ENCODE data around the gene ZNF433. TPM values are rescaled to one million over a fixed set of nuclear protein-coding genes. Genes with fewer than 3 reads are reported as not detected.

The ZNF433 gene
- total RNA-seq, 1 donor, result 5.1 TPM

- Histone ChIP-seq H4K20me1 (ENCODE audit: insufficient read depth, low read length) (no peaks in the 10 kb centered on the region), H3K4me2 (ENCODE audit: insufficient read depth, low read length) (peak overlapping the region; percentile 93), H3K36me3 (ENCODE audit: insufficient read depth, low read length) (no peaks in the 10 kb centered on the region), H3K9me3 (ENCODE audit: low read depth, low read length) (no peaks in the 10 kb centered on the region), H3K79me2 (ENCODE audit: insufficient read depth, low read length) (peaks cover 23% of the 10 kb centered on the region), H3K4me1 (ENCODE audit: insufficient read depth, low read length) (peaks cover 5% of the 10 kb centered on the region), H3K4me3 (ENCODE audit: insufficient read depth, low read length) (peak overlapping the region; percentile 96), H3K27me3 (ENCODE audit: insufficient read depth, low read length) (no peaks in the 10 kb centered on the region), H2AFZ (ENCODE audit: low read length) (no peak overlapping the region), H3K27ac (ENCODE audit: low read depth, low read length) (no peak overlapping the region)
- no peak for DNase-seq (ENCODE audit: insufficient read length, low spot score, missing footprints)
- TF ChIP-seq, protein P1, sequence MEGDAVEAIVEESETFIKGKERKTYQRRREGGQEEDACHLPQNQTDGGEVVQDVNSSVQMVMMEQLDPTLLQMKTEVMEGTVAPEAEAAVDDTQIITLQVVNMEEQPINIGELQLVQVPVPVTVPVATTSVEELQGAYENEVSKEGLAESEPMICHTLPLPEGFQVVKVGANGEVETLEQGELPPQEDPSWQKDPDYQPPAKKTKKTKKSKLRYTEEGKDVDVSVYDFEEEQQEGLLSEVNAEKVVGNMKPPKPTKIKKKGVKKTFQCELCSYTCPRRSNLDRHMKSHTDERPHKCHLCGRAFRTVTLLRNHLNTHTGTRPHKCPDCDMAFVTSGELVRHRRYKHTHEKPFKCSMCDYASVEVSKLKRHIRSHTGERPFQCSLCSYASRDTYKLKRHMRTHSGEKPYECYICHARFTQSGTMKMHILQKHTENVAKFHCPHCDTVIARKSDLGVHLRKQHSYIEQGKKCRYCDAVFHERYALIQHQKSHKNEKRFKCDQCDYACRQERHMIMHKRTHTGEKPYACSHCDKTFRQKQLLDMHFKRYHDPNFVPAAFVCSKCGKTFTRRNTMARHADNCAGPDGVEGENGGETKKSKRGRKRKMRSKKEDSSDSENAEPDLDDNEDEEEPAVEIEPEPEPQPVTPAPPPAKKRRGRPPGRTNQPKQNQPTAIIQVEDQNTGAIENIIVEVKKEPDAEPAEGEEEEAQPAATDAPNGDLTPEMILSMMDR (IDR thresholded peaks at IDR 0.05; ENCODE audit: extremely low read depth, low read depth, low read length), result no peak
Observed at GRCh38 chr19:11989112-11989456, 46.4 kb downstream of the ZNF433 start.

DNA sequence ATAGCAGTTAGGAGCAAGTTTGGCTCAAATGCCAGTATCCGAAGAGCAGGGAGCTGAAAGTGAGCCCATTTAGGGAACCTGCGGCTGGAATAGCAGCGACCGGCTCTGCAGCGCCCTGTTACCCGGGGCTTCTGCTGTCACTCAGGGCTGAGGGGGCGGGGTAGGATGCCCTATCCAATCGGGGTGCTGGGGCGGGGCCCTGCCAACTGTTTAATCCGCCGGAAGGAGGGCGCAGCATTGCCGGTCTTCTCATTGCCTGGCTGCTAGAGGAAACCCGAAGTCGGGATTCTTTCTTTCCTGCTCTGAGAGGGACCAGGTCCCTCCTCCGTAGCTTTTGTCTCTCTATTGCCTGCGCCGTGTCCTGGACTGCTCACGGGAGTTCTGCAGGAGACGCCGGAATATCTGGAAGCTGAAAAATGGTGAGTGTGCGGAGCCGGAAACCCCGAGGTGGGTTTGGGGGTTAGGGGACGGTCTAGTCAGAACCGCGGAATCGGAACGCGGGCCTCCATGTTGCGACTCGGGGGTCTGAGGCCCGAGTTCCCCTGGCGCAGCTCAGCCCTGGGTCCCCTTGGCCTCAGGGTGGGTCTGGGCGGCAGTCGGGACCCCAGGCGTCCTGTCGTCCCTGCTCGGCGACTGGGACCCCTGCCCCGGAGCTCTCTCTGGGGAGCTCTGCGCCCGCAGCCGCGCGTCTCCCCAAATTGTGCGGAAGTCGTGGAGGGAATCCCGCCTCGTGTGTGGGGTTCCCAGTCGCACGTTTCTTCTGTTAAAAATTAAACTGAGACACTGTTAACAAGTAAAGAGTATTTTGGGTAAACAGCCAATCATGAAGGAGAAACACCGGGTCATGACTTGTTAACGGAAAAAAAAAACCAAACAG lies 47.8 kb downstream of the ZNF433 start:
- no peaks in the 10 kb centered on the region for H3K27me3 ChIP-seq (ENCODE audit: insufficient read depth, low read length)
- peak overlapping the region; percentile 68 for H3K27ac ChIP-seq (ENCODE audit: low read depth, low read length)
- H3K79me2 ChIP-seq (ENCODE audit: insufficient read depth, low read length), result peaks cover 14% of the 10 kb centered on the region
- H2AFZ ChIP-seq (ENCODE audit: low read length), result peak overlapping the region; percentile 99
- H4K20me1 ChIP-seq (ENCODE audit: insufficient read depth, low read length), result no peaks in the 10 kb centered on the region
- peaks cover 5% of the 10 kb centered on the region for H3K4me1 ChIP-seq (ENCODE audit: insufficient read depth, low read length)
- no peaks in the 10 kb centered on the region for H3K9me3 ChIP-seq (ENCODE audit: low read depth, low read length)
- peak; percentile 97 for DNase-seq (ENCODE audit: insufficient read length, low spot score, missing footprints)
- TF ChIP-seq, protein P1 (IDR thresholded peaks at IDR 0.05; ENCODE audit: extremely low read depth, low read depth, low read length), result no peak
- H3K36me3 ChIP-seq (ENCODE audit: insufficient read depth, low read length), result no peaks in the 10 kb centered on the region
- H3K4me2 ChIP-seq (ENCODE audit: insufficient read depth, low read length), result peak overlapping the region; percentile 93
- H3K4me3 ChIP-seq (ENCODE audit: insufficient read depth, low read length), result peak overlapping the region; percentile 96

- peaks cover 13% of the 10 kb centered on the region for H3K79me2 ChIP-seq (ENCODE audit: insufficient read depth, low read length)
- DNase-seq (ENCODE audit: insufficient read length, low spot score, missing footprints), result no peak
- TF ChIP-seq, protein P1 (IDR thresholded peaks at IDR 0.05; ENCODE audit: extremely low read depth, low read depth, low read length), result no peak
- no peak overlapping the region for H3K4me3 ChIP-seq (ENCODE audit: insufficient read depth, low read length)
- H3K36me3 ChIP-seq (ENCODE audit: insufficient read depth, low read length), result no peaks in the 10 kb centered on the region
- H3K27me3 ChIP-seq (ENCODE audit: insufficient read depth, low read length), result no peaks in the 10 kb centered on the region
- no peaks in the 10 kb centered on the region for H4K20me1 ChIP-seq (ENCODE audit: insufficient read depth, low read length)
- no peak overlapping the region for H3K4me2 ChIP-seq (ENCODE audit: insufficient read depth, low read length)
- H3K27ac ChIP-seq (ENCODE audit: low read depth, low read length), result no peak overlapping the region
- no peak overlapping the region for H2AFZ ChIP-seq (ENCODE audit: low read length)
- H3K9me3 ChIP-seq (ENCODE audit: low read depth, low read length), result peaks cover 4% of the 10 kb centered on the region
- peaks cover 5% of the 10 kb centered on the region for H3K4me1 ChIP-seq (ENCODE audit: insufficient read depth, low read length)
Observed at GRCh38 chr19:11986754-11987153, 48.7 kb downstream of the ZNF433 start.

GRCh38 chr19:11984986-11985385 lies 50.5 kb downstream of the ZNF433 start:
- Histone ChIP-seq H3K27me3 (ENCODE audit: insufficient read depth, low read length) (no peaks in the 10 kb centered on the region), H4K20me1 (ENCODE audit: insufficient read depth, low read length) (no peaks in the 10 kb centered on the region), H3K79me2 (ENCODE audit: insufficient read depth, low read length) (peaks cover 2% of the 10 kb centered on the region), H3K4me2 (ENCODE audit: insufficient read depth, low read length) (no peak overlapping the region), H3K4me1 (ENCODE audit: insufficient read depth, low read length) (peaks cover 5% of the 10 kb centered on the region), H3K36me3 (ENCODE audit: insufficient read depth, low read length) (no peaks in the 10 kb centered on the region), H2AFZ (ENCODE audit: low read length) (no peak overlapping the region), H3K4me3 (ENCODE audit: insufficient read depth, low read length) (no peak overlapping the region), H3K9me3 (ENCODE audit: low read depth, low read length) (peaks cover 21% of the 10 kb centered on the region), H3K27ac (ENCODE audit: low read depth, low read length) (no peak overlapping the region)
- TF ChIP-seq, protein P1 (IDR thresholded peaks at IDR 0.05; ENCODE audit: extremely low read depth, low read depth, low read length), result no peak
- no peak for DNase-seq (ENCODE audit: insufficient read length, low spot score, missing footprints)
